Measurements from ENCODE around the gene TEX29.

The TEX29 gene

GRCh38 chr13:111373486-111373885 lies 53.0 kb downstream of the TEX29 start:
- H3K79me2 ChIP-seq (ENCODE audit: insufficient read depth, low read depth) = no peaks in the 10 kb centered on the region
- TF ChIP-seq CTCF (conservative IDR thresholded peaks at IDR 0.05; ENCODE audit: low read depth, low read length) = no peak
- no peaks in the 10 kb centered on the region for H3K4me1 ChIP-seq (ENCODE audit: low read depth, poor library complexity, severe bottlenecking)
- H2AFZ ChIP-seq (ENCODE audit: low read depth) = no peak overlapping the region
- no peak overlapping the region for H3K4me2 ChIP-seq
- H3K4me3 ChIP-seq (IDR thresholded peaks at IDR 0.05; ENCODE audit: insufficient read depth, low read depth, low read length) = no peak overlapping the region
- H3K36me3 ChIP-seq (ENCODE audit: insufficient read depth) = no peaks in the 10 kb centered on the region
- H4K20me1 ChIP-seq (ENCODE audit: insufficient read depth) = no peaks in the 10 kb centered on the region
- no peaks in the 10 kb centered on the region for H3K27me3 ChIP-seq (ENCODE audit: insufficient read depth, low read depth)
- no peak overlapping the region for H3K9ac ChIP-seq
- no peak overlapping the region for H3K27ac ChIP-seq

- H3K79me2 ChIP-seq (ENCODE audit: insufficient read depth, low read depth) = no peaks in the 10 kb centered on the region
- TF ChIP-seq CTCF (conservative IDR thresholded peaks at IDR 0.05; ENCODE audit: low read depth, low read length) = no peak
- no peak overlapping the region for H3K9ac ChIP-seq
- H3K4me3 ChIP-seq (IDR thresholded peaks at IDR 0.05; ENCODE audit: insufficient read depth, low read depth, low read length) = no peak overlapping the region
- H3K27me3 ChIP-seq (ENCODE audit: insufficient read depth, low read depth) = no peaks in the 10 kb centered on the region
- no peaks in the 10 kb centered on the region for H3K36me3 ChIP-seq (ENCODE audit: insufficient read depth)
- no peak overlapping the region for H2AFZ ChIP-seq (ENCODE audit: low read depth)
- H3K4me1 ChIP-seq (ENCODE audit: low read depth, poor library complexity, severe bottlenecking) = no peaks in the 10 kb centered on the region
- no peak overlapping the region for H3K4me2 ChIP-seq
- H3K27ac ChIP-seq = no peak overlapping the region
- no peaks in the 10 kb centered on the region for H4K20me1 ChIP-seq (ENCODE audit: insufficient read depth)
Measured at GRCh38 chr13:111380431-111380830, 60.0 kb downstream of the TEX29 start.

GRCh38 chr13:111382411-111382810 lies 62.0 kb downstream of the TEX29 start:
- no peak for TF ChIP-seq CTCF (conservative IDR thresholded peaks at IDR 0.05; ENCODE audit: low read depth, low read length)

GRCh38 chr13:111382877-111383276 lies 62.4 kb downstream of the TEX29 start:
- Histone ChIP-seq H4K20me1 (ENCODE audit: insufficient read depth) (no peaks in the 10 kb centered on the region), H3K4me1 (ENCODE audit: low read depth, poor library complexity, severe bottlenecking) (no peaks in the 10 kb centered on the region), H3K79me2 (ENCODE audit: insufficient read depth, low read depth) (no peaks in the 10 kb centered on the region), H3K27ac (no peak overlapping the region), H3K9ac (no peak overlapping the region), H3K27me3 (ENCODE audit: insufficient read depth, low read depth) (no peaks in the 10 kb centered on the region), H3K36me3 (ENCODE audit: insufficient read depth) (no peaks in the 10 kb centered on the region), H3K4me2 (no peak overlapping the region), H2AFZ (ENCODE audit: low read depth) (no peak overlapping the region), H3K4me3 (IDR thresholded peaks at IDR 0.05; ENCODE audit: insufficient read depth, low read depth, low read length) (no peak overlapping the region)
- no peak for TF ChIP-seq CTCF (conservative IDR thresholded peaks at IDR 0.05; ENCODE audit: low read depth, low read length)

More at GRCh38 chr13:111382411-111382810, 62.0 kb downstream of the TEX29 start:
- no peak overlapping the region for H3K27ac ChIP-seq
- no peak overlapping the region for H3K9ac ChIP-seq
- H3K4me2 ChIP-seq = no peak overlapping the region
- H3K4me1 ChIP-seq (ENCODE audit: low read depth, poor library complexity, severe bottlenecking) = no peaks in the 10 kb centered on the region
- H3K27me3 ChIP-seq (ENCODE audit: insufficient read depth, low read depth) = no peaks in the 10 kb centered on the region
- H3K79me2 ChIP-seq (ENCODE audit: insufficient read depth, low read depth) = no peaks in the 10 kb centered on the region
- no peaks in the 10 kb centered on the region for H4K20me1 ChIP-seq (ENCODE audit: insufficient read depth)
- H3K36me3 ChIP-seq (ENCODE audit: insufficient read depth) = no peaks in the 10 kb centered on the region
- H3K4me3 ChIP-seq (IDR thresholded peaks at IDR 0.05; ENCODE audit: insufficient read depth, low read depth, low read length) = no peak overlapping the region
- H2AFZ ChIP-seq (ENCODE audit: low read depth) = no peak overlapping the region

Measured in KMS-11 (cell line).